Activated T-helper 9 cell treated with anti-CD3 and anti-CD28 coated beads, Interleukin-2, amount 50 U/mL, for 16 hours (primary cell): ENCODE measurements around the gene PCDH7.

ENCODE experiments used
- DNase-seq: peaks from one replicate; pipeline ENCODE4 v3.0.0-alpha.2; 2020; ENCODE audit warnings: low read depth

Gene PCDH7, protein sequence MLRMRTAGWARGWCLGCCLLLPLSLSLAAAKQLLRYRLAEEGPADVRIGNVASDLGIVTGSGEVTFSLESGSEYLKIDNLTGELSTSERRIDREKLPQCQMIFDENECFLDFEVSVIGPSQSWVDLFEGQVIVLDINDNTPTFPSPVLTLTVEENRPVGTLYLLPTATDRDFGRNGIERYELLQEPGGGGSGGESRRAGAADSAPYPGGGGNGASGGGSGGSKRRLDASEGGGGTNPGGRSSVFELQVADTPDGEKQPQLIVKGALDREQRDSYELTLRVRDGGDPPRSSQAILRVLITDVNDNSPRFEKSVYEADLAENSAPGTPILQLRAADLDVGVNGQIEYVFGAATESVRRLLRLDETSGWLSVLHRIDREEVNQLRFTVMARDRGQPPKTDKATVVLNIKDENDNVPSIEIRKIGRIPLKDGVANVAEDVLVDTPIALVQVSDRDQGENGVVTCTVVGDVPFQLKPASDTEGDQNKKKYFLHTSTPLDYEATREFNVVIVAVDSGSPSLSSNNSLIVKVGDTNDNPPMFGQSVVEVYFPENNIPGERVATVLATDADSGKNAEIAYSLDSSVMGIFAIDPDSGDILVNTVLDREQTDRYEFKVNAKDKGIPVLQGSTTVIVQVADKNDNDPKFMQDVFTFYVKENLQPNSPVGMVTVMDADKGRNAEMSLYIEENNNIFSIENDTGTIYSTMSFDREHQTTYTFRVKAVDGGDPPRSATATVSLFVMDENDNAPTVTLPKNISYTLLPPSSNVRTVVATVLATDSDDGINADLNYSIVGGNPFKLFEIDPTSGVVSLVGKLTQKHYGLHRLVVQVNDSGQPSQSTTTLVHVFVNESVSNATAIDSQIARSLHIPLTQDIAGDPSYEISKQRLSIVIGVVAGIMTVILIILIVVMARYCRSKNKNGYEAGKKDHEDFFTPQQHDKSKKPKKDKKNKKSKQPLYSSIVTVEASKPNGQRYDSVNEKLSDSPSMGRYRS (N-terminal part only)

DNA sequence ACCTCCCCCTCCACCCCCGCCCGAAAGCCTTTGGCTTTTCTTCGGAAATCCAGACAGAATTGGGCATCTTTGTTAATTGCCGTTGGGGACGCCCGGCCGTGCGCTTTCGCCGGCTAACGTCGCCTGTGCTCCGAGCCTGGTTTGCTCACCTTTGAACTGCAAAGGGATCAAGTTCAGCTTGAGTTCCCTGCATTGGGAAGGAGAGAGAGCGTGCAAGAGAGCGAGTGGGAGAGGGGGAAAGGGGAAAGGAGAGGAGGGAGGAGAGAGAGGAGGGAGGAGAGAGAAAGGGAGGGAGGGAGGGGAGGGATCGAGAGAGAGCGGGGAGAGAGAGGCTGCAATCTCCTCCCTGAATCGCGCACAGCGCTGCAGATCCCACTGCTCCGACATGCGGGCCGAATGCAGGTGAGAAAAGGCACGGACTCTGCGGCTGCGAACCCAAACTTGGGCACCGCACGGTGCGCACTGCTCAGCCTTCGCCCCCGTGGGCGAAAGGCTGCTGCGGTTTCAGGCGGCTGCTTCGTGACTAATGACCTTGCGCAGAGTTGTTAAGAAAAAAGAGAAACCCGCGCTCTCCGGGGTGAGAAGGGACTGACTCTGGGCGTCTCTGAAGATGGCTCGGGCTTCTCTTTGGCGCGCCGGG is at the start of gene PCDH7:
Gene PCDH7 (plus strand): TSS at position 349 of the 640 bp plus-strand sequence. CDS start 1,054 bp downstream, outside the sequence.
- no peak for DNase-seq

DNA sequence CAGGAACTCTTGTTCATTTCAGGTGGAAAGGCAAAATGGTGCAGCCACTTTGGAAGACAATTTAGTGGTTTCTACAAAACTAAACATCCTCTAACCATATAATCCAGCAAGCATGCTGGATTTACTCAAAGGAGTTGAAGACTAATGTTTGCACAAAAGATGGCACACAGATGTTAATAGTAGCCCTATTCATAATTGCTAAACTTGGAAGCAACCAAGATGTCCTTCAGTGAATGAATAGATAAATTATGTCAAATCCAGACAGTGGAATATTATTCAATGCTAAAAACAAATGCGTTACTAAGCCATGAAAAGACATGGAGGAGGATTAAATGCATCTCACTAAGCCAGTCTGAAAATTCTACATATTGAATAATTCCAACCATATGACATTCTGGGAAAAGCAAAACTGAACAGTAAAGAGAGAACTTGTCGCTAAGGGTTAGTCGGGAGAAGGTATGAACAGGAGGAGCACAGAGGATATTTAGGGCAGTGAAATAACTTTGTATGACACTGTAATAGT is 48.2 kb upstream of the PCDH7 start:
- no peak for DNase-seq

DNA sequence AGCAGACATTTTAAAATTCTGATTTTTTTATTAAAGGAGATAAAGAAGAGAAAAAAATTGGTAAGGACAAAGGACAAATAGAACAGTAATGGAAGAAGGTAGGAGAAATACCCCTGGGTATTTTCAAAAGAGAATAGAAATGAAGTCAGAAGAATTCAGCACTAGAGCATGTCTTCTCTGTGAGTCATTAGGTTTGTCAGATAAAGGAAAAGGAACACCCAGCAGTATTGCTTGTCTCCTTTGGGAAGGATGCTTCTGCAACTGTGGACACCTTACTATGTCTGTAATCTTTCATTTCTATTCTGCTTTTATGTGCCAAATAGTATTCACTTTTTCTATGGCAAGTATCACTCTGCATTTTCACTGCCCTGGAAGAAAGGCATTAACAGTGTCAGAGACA is 24.0 kb upstream of the PCDH7 start:
- DNase-seq = no peak

DNA sequence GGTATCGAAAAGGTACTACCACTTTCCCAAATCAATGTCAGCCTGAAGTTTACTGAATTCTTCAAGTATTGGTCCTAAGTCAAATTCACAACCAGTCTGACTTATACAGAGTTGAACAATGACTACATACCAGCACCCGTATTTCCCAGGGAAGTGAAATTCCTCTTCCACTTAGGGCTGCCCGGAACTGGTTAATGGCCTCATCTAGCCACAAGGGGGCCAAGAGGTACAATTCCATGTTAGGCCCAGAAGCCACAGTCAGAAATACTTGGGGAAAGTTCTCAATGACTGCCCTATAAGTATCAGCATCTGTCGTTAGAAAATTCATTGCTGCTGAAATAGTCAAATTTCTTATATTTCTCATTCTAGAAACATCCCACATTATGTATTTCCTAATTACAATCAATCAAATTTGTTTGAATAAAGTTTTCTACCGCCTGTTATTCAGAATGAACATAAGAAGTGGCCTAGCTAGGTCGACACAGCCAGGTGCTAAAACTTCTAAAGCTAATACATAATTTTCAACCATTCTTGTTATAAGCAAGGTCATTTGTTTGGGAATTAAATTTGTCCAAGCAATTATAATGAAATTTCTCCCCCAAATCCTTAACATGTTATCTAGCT is 5.6 kb upstream of the PCDH7 start:
- DNase-seq = no peak

DNA sequence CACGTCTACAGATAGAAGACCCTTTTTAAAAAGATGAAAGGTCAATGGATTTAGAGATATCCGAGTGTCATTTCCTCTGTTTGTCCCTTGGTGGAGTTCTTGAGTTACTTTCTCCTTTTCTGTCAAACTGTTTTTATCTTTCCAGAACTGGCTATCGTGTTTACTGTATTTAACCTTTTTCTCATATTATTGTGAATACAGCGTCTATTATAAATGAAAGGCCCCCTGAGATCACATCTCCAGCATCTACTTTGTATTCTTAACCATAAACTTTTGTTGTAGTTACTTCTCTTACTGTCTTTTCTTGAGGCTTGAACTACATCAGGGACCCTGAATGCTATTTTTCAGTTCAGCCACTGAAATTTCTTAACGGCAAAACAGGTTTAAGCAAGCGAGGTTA is 4.0 kb upstream of the PCDH7 start:
- no peak for DNase-seq

DNA sequence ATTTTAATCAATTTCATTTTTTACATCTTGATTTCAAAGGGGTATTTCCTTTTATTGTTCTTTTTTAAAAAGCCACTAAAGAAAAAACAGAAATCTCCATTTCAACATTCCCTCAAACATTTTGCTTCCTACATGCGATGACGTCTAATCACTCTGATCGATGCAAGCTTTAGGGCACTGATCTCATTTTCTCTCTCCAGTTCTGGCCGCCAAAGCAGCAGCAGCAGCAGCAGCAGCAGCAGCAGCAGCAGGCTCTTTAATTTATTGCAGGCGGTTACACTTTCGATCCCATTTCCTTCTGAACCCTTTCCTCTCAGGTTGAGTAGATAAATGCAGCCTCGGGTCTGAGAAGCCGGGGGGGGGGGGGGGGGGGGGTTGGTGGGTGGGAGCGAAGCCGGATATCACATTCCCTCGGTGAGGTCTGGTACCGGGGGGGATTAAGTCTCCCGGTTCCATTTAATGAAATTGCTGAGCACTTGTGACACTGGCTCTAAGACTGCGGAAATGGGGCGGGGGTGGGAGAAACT is 3.4 kb upstream of the PCDH7 start:
- DNase-seq = no peak

DNA sequence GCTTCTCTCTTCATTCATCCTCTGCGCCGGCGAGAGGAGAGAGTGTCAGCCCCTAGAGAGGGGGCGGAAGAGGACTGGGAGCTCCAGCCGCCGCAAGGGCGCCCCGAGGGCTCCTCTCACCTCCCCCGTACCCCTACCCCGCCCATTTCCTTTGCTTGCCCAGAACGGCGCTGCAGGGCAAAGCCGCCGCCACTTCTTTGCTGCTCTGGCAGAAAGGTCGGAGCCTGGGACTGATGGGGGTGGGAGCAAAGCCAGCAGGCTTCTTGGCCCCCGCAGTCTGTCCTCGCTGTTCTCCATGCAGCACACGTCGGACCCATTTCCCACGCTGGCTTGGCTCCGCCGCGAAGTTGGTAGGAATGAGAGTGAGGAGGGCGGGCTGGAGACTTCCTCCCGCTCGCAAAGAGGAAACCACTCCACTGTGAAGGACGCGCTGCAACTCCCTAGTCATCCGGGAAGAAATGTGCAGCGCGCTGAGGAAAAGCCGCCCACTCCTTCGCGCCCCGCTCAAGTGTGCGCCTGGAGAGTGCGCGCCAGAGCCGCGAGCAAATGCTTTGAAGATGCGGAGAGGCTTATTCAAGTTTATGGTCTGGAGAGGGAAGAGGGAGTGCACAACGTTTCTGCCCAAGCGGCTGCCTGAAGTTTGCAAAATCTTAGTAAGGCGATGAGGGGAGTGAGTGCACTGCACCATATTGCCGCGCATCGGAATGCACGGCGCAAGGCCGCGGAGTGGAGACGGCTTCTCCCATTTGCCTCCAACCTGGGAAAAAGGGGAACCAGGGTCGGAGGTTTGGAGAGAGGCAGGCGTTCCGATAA is 2.8 kb upstream of the PCDH7 start:
- DNase-seq = no peak

DNA sequence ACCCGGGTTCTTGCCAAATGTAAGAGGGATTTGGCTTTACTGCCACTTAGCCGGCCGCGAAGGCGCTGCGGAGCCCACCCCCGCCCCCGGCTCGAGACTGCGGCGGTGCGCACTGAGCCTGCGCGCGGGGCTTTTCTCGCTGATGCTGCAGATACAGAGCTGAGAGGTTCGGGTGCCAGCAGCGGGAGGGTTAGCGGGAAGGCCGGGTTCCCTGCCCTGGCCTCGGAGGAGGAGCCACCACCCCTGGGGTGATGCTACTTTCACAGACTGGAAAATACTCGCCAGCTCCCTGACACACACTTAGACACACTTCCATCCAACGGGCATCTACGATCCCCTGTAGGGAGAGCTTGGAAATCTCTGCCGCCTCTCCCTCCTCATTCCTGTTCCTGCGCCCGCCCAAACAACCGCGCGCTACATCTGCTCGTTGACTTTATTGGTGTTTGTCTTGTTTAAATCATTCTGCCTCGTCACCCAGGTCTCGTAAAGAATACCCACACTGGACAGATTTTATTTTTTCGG is 2.1 kb upstream of the PCDH7 start:
- DNase-seq = no peak

DNA sequence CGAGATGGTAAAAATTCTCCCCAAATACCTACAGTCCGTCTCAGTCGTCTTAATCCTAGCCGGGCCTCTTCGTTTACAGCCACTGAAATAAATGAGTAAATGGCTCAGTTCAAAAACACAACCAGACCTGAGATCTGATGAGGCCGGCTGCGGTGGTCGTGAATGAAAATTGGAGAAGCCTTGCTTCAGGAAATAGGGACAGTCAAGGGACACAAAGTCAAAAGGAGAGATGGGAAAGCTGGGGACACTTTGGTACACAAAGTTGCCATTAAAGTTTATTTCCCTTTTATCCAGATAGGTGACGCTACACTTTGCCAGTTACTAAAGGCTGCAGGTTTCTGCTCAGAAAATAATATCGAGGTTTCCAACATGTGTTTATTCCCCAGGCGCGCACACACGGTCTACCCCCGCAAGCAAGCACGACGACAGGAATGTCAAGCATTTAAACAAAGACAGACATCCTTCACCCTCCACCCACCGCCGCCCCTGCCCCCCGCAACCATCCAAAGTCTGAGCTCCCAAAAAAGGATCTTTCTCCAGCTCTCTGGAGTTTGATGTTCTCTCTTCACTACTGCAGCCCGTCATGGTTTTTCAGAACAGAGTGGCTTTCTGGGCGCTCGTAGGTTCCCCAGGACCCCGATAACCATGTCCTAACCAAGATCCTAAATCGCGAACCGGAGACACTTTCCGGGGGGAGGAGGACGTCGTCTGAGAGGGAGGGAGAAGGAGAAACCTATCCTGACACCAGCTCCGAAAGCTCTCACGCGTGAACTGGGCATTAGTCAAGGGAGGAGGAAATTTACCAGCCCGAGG is 1.3 kb upstream of the PCDH7 start:
- DNase-seq = no peak

DNA sequence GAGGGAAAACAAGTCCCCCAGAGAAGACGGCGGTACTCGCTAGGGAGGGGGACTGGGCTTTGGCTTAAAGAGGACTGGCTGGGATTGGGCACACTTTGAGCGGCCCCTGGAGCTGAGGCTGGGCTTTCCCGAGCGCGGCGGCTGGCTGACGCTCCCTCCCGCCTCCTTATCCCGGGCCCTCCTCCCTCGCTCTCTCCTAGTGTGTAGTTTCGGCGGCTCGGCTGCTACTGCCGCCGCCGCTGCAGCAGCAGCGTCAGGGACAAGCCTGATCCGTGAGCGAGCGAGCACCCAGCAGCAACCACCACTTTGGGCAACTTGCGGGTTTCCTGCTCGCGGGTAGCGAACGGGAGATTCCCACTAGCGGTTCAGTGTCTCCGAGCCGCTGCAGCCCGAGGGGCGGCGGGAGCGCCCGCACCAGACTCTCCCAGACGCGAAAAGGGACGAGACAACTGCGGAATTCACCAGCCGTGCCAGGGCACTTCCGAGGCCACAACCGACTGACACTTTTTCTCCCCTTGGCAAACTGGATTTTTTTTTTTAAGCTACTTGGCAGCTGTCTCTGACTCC is 632 bp upstream of the PCDH7 start:
- DNase-seq = no peak

DNA sequence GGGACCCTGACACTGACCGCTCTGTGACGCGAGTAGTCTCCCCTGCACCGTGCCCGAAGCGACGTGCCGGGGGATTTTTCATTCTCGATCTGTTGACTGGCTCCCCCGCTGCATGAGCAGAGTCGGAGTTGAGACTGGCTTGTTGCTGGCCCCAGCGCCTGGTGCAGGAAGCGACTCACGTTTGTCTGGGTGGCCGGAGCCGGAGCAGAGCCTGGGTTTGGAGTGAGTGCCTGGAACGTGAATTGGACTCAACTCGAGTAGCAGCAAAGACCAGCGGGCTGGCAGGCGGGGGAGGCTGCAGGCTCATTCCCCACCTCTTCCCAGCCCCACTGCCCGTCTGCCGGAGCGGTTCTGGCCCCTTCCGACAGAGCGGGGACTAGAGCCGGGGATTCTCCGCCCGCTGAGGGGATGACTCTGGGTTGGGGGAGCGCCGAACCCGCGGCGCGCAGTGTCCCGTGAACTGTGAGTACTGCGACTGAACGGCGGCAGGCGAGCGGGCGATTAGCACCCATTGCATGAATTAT is 554 bp downstream of the PCDH7 start:
- no peak for DNase-seq

DNA sequence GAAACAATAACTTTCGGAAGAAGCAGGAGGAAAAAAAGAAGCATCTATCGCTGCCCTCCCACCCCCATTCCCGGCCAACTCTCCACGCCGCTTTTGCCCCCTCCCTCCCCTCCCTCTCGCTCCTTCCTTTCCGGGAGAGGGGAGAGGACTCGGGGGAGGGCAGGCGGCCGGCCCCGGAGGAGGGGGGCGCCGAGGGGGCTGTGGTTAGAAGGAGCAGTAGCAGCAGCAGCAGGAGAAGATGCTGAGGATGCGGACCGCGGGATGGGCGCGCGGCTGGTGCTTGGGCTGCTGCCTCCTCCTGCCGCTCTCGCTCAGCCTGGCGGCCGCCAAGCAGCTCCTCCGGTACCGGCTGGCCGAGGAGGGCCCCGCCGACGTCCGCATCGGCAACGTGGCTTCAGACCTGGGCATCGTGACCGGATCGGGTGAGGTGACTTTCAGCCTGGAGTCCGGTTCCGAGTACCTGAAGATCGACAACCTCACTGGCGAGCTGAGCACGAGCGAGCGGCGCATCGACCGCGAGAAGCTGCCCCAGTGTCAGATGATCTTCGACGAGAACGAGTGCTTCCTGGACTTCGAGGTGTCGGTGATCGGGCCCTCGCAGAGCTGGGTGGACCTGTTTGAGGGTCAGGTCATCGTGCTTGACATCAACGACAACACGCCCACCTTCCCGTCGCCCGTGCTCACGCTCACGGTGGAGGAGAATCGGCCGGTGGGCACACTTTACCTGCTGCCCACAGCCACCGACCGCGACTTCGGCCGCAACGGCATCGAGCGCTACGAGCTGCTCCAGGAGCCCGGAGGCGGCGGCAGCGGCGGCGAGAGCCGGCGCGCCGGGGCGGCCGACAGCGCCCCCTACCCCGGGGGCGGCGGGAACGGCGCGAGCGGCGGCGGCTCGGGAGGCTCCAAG is 1.3 kb downstream of the PCDH7 start:
- DNase-seq = no peak

DNA sequence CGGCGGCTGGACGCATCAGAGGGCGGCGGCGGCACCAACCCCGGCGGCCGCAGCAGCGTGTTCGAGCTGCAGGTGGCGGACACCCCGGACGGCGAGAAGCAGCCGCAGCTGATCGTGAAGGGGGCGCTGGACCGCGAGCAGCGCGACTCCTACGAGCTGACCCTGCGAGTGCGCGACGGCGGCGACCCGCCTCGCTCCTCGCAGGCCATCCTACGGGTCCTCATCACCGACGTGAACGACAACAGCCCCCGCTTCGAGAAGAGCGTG is 1.9 kb downstream of the PCDH7 start:
- no peak for DNase-seq

DNA sequence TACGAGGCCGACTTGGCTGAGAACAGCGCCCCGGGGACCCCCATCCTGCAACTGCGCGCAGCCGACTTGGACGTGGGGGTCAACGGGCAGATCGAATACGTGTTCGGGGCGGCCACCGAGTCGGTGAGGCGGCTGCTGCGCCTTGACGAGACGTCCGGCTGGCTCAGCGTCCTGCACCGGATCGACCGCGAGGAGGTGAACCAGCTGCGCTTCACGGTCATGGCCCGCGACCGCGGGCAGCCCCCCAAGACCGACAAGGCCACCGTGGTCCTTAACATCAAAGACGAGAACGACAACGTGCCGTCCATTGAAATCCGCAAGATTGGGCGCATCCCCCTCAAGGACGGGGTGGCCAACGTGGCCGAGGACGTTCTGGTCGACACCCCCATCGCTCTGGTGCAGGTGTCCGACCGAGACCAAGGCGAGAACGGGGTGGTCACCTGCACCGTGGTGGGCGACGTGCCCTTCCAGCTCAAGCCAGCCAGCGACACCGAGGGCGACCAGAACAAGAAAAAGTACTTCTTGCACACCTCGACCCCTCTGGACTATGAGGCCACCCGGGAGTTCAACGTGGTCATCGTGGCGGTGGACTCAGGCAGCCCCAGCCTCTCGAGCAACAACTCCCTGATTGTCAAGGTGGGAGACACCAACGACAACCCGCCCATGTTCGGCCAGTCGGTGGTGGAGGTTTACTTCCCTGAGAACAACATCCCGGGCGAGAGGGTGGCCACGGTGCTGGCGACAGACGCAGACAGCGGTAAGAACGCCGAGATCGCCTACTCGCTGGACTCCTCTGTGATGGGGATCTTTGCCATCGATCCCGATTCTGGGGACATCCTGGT is 2.4 kb downstream of the PCDH7 start:
- DNase-seq = no peak

DNA sequence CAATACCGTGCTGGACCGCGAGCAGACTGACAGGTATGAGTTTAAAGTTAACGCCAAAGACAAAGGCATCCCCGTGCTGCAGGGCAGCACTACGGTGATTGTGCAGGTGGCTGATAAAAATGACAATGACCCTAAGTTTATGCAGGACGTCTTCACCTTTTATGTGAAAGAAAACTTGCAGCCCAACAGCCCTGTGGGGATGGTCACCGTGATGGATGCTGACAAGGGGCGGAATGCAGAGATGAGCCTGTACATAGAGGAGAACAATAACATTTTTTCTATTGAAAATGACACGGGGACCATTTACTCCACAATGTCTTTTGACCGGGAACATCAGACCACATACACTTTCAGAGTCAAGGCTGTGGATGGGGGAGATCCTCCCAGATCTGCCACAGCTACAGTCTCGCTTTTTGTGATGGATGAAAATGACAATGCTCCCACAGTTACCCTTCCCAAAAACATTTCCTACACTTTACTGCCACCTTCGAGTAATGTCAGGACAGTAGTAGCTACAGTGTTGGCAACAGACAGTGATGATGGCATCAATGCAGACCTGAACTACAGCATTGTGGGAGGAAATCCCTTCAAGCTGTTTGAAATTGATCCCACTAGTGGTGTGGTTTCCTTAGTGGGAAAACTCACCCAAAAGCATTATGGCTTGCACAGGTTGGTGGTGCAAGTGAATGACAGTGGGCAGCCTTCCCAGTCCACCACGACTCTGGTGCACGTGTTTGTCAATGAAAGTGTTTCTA is 3.2 kb downstream of the PCDH7 start:
- DNase-seq = no peak

DNA sequence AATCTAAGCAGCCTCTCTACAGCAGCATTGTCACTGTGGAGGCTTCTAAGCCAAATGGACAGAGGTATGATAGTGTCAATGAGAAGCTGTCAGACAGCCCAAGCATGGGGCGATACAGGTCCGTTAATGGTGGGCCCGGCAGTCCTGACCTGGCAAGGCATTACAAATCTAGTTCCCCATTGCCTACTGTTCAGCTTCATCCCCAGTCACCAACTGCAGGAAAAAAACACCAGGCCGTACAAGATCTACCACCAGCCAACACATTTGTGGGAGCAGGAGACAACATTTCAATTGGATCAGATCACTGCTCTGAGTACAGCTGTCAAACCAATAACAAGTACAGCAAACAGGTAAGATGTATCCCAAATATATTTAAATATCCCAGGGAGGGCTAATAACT is 4.1 kb downstream of the PCDH7 start:
- no peak for DNase-seq
